GM19438 (cell line): Measurements from ENCODE around the gene PAMR1.

Experiments
- ATAC-seq: cut with Tn5 transposase; IDR thresholded peaks from one replicate; pipeline ENCODE4 v1.9.1; 2021; ENCODE audit warnings: low read depth; ENCODE audit not compliant: unreplicated experiment

PAMR1 gene

DNA sequence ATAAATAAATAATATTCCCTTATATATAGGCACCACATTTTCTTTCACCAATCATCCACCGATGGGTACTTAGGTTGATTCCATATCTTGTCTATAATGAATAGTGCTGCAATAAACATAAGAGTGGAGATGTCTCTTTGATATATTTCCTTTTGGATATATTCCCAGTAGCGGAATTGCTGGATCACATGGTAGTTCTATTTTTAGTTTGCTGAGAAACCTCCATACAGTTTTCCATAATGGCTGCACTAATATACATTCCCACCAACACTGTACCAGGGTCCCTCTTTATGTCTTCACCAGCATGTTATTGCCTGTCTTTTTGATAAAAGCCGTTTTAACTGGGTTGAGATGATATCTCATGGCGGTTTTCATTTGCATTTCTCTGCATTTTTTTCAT, 23.6 kb downstream of the PAMR1 start:
- ATAC-seq = no peak

GRCh38 chr11:35500744-35501143, 24.7 kb downstream of the PAMR1 start:
- ATAC-seq = no peak

GRCh38 chr11:35496416-35496815, 29.0 kb downstream of the PAMR1 start:
- ATAC-seq = no peak

DNA sequence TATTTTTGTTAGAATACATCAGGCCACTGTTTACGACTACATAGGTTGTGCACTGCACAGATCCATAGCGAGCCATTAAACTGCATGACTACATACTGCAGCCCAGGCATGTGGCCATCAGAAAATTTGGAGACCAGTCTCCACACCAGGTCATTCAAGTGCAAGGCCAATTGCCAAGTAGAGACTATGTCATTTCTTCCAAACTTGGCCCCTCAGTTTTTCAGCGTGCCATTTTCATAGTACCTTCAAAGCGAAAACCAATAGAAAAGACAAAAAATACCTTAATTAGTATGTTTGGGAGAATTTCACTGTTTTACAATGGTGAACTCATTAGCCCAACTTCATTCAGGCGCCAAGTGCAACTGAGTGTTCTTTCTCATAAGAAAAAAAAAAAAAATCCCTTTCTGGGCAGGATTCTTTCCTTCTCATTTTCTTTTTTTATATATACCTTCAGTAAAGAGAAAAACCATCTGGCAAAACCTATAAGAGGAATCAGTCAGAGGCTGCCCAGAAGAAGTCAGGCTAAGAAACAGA, 30.4 kb downstream of the PAMR1 start:
- ATAC-seq = no peak

- ATAC-seq = no peak
These were observed 34.1 kb downstream of the PAMR1 start for GRCh38 chr11:35491231-35491871.

- ATAC-seq = no peak
These were observed 37.3 kb downstream of the PAMR1 start for GRCh38 chr11:35488117-35488516.

- ATAC-seq = no peak
These were observed 37.8 kb downstream of the PAMR1 start for GRCh38 chr11:35487532-35488078.

- ATAC-seq = no peak
These were observed 38.5 kb downstream of the PAMR1 start for GRCh38 chr11:35486934-35487333.

GRCh38 chr11:35486446-35486845, 39.0 kb downstream of the PAMR1 start:
- ATAC-seq = no peak

DNA sequence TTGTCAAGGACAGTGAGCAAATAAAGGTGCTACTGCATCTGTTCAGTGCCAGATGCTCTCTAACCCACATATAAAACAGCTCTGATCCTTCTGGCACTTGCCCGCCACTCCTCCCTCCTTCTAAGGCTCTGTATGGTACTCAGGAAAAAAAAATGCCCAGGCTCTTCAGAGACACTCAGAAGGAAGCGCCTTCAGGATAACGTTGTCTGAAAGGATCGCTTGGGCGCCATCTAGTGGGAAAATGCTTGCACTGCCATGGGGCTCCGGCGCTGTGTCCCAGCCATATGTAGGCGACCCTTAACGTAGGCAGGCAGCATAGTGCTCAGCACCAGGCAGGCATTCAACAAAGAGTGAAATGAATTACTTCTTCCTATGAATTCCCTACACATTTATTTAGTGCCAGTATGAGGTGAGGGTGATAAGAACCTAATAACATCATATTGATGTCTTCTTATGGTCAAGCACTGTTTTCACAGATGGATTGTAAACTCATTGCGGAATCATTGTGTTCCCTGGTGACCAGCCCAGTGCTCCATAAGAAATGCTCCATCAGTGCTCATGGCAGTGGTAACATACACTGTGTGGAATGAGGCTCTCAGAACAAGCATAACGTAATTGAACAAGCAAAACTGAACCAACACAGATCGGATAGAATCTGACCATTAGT, 39.6 kb downstream of the PAMR1 start:
- peak; percentile 81 for ATAC-seq

GRCh38 chr11:35484435-35484834, 41.0 kb downstream of the PAMR1 start:
- ATAC-seq = no peak

GRCh38 chr11:35483131-35483820, 42.1 kb downstream of the PAMR1 start:
- ATAC-seq = no peak

DNA sequence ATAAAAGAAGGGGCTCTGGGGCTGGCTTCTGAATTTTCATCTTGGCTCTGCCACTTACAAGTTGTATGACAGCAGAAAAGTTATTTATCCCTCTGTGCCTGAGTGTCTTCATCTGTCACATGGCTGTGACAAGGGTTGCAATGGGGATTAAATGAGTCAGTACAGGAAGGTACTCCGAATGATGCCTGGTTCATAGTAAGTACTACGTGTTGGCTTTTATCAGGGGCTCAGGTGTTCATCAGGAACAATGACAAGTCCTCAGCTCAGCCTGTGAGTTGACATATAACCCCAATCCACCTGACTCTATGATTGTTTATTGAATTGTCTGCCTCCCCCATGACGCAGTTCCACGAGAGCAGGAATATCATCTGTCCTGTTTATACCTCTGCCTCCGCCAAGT, 45.7 kb downstream of the PAMR1 start:
- ATAC-seq = no peak

DNA sequence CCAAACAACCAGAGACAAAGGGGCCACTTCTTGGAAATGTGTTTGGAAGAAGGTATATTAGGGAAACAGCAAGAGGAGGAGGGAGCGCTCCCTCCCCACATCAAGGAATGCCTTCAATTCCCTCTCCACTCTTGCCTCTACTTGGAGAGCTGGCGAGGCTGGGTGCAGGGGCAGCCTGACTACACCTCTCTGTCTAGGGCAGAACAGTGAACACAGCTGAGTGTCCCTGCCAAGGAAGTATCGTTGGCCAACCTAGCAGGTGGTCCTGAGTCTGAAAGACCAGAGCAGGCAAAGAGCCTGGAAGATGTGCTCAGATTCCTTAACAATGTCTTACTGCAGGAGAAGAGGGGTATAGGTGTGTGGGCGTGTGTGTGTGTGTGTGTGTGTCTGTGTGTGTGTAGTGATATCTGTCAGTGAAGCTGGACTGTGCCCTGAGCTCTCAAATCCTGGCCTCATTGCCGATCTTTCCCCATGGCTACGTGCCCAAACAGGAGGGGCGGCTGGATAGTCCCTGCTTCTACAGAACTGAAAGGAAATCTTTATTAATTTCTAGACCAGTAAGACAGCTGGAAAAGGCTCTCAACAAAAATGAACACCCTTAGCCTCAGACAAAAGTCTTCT, 46.8 kb downstream of the PAMR1 start:
- ATAC-seq = no peak

- no peak for ATAC-seq
These were observed 47.5 kb downstream of the PAMR1 start for GRCh38 chr11:35477901-35478300.

DNA sequence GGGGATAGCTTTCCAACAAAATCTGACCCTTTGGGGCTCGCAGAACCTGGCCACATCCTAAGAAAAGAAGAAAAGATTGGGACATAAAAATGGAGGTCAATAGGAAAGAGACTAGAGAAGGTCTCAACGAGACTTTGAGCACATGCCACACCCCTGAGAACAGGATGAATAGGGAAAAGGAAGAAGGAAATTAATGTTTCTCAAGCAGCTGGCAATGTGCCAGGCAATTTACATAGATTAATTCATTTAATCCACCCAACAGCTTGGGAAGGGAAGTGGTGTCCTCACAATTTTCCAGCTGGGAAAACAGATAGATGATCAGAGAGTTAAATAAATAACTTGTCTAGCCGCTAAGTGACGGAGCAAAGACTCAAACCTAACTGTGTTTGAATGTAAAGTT, 50.7 kb downstream of the PAMR1 start:
- ATAC-seq = no peak

DNA sequence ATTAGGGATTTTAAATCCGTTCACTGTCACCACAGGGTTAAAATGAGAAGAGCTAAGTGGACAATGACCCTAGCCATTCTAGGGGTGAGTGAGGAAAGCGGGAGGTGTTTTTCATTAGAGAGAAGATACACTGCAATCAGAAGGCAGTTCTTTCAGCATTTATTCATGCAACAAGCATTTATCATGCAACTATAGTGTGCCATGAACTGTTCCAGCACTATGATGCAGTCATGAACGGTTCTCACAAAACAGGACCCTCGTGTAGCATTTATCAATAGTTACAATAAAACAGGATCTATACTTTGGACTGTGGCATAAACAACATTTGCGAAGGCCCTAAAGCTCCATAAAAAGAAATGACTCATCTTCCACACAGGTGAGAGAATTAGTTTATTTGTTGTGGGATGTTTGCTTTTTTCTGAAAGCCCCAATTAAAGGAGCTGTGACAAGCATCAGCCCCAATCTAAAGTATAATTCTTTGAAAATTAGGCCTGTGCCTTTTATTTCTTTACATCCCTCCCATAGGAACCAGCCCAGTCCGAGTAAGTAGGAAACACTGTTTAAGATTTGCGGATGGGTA, 51.5 kb downstream of the PAMR1 start:
- no peak for ATAC-seq

DNA sequence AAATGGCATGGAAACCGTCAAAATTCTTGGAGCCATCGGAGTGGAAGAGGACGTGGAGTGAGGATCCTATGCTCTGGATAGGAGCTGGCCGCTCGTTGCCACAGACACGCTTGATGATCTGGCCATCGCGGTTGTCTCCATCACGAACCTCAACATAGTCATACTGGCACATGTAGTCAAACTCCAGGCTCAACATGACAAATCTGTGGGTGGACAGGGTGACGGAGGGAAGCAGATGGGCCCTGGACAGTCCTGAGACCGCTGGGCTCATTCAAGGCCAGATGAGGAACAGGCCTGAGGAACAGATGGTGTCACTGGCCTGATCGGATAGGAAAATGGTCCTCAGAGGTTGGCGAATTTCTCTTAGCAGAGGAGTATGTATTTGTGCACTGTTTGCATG, 54.8 kb downstream of the PAMR1 start:
- ATAC-seq = no peak

GRCh38 chr11:35466058-35466457, 59.4 kb downstream of the PAMR1 start:
- no peak for ATAC-seq

- ATAC-seq = no peak
These were observed 61.1 kb downstream of the PAMR1 start for GRCh38 chr11:35464308-35464707.

DNA sequence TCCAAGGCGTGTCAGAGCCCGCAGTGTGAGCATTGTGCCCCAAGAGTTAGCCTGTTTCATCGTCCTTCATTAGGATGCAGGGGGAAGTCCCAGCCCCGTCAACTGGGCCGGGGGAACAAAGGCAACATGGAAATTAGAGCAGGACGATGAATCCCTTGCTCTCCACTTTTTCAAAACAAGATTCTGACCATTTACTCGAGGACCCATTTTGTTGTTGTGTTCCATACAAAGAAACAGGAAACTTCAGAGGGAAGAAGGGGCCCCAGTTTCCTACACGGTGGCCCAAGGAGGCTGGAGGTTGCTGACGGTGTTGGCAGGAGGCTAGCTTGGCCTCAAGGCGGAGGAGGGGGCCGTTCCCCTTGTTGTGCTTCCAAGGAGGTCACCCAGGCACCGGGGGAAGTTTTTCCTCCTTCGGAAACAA, 62.1 kb downstream of the PAMR1 start:
- ATAC-seq = no peak
